ENCODE results near the gene NLN. TPM values are rescaled to one million over a fixed set of nuclear protein-coding genes. Genes with fewer than 3 reads are reported as not detected.

The NLN gene
- total and polyA plus RNA-seq, 9 of the 15 experiments (the other 6 are each of a cell fraction or from before 2014, with no cell fraction given): 6.9 to 45.2 (median 28.8) TPM

DNA sequence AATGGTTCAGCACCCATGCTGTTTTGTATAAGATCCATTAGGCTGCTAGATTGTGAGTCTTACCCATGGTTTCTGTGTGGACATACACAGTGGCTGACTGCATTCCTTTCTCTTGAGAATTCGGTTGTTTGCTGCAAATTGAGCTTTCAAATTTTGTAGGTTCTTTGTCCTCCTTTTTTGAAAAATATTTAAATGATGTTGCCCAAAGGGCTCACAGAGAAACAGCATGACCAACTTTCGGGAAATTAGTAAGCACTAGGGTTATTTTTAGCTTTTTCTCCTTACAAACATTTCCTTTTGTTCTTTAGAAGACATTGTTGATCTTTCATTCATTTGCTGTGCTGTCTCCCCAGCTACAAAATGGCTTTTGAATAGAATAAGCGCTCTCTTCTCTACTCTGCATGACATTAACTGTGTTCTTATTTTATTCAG is 79.4 kb downstream of the NLN start (continued):
- no peak for TF ChIP-seq ATF4 (CRISPR knock-in tag; IDR thresholded peaks at IDR 0.05)
- TF ChIP-seq KHSRP (IDR thresholded peaks at IDR 0.05): no peak
- TF ChIP-seq NELFE (IDR thresholded peaks at IDR 0.05; ENCODE audit: insufficient read depth, insufficient read length): no peak
- TF ChIP-seq JUND (IDR thresholded peaks at IDR 0.05; ENCODE audit: borderline replicate concordance, low read depth, low read length): no peak
- TF ChIP-seq JUND (tag; IDR thresholded peaks at IDR 0.05; ENCODE audit: borderline replicate concordance, low read depth, low read length): no peak
- TF ChIP-seq SMAD2 (IDR thresholded peaks at IDR 0.05; ENCODE audit: low read depth, low read length): no peak
- TF ChIP-seq HDAC1 (IDR thresholded peaks at IDR 0.05): no peak
- TF ChIP-seq WHSC1 (IDR thresholded peaks at IDR 0.05; ENCODE audit: low read length): no peak

DNA sequence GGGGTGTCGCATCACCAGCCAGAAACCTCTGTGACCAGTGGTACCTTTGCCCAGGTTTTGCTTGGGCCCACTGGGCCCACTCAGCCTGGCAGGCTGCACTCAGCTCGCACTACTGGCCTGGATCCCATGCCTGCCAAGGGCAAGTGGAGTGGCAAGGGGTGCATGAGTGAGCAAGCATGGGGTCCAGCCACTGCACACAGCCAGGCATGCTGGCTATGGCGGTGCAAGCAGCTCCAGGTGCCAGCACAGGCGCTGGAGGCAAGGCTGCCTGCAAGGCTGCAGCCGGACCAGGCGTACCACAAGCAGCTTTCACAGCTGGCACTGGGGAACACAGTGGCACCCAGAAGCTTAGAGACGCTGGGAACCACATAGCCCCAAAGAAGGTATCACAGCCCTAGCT is 80.1 kb downstream of the NLN start:
- DNase-seq (ENCODE audit: extremely low read depth in 1 of 4, low spot score in 3 of 4) (no peak), FAIRE-seq (no peak), ATAC-seq (no peak)
- Histone ChIP-seq H3K4me3 (no peak overlapping the region), H4K20me1 (replicated peaks; ENCODE audit: control insufficient read depth, insufficient read depth, low read length) (no peaks in the 10 kb centered on the region), H3K27me3 (ENCODE audit: control insufficient read depth in 2 of 2, insufficient read depth in 2 of 2, low read length in 2 of 2) (no peaks in the 10 kb centered on the region), H3K4me1 (replicated peaks in 1 of 2; ENCODE audit: control insufficient read depth in 2 of 2, insufficient read depth in 2 of 2, low read length in 2 of 2) (no peaks in the 10 kb centered on the region), H3K27ac (ENCODE audit: extremely low read depth, low read depth, low read length) (no peak overlapping the region), H2AFZ (ENCODE audit: low read depth, low read length) (no peak overlapping the region), H3K9ac (ENCODE audit: insufficient read depth in 1 of 2, low read depth in 2 of 2, low read length in 2 of 2) (no peak overlapping the region), H3K79me2 (ENCODE audit: control insufficient read depth, insufficient read depth, low read length) (no peaks in the 10 kb centered on the region), H3K9me1 (ENCODE audit: control insufficient read depth, insufficient read depth, low read length) (no peaks in the 10 kb centered on the region), H3K4me2 (ENCODE audit: insufficient read depth, low read length) (no peak overlapping the region), H3K36me3 (ENCODE audit: control insufficient read depth, insufficient read depth, low read length) (peaks cover 26% of the 10 kb centered on the region), H3K9me3 (replicated peaks; ENCODE audit: control insufficient read depth, insufficient read depth, low read depth, low read length) (peaks cover 11% of the 10 kb centered on the region; the same call in 1 of the 2 replicates)
- no TSS peak for BruUV-seq (replicated peaks)
- in situ Hi-C loops (cut with MboI) (no loop called here), intact Hi-C loops (cut with micrococcal nuclease) (no loop called here)
- WGBS (ENCODE audit: insufficient coverage, low coverage, missing lambda C conversion rate): 97% methylated on average over 7 of the region's 7 CpGs
- POLR2A ChIA-PET: no interaction called here
- CTCF ChIA-PET (ENCODE audit: low intra/inter-chr PET ratio): no interaction called here
- TF ChIP-seq SFPQ (IDR thresholded peaks at IDR 0.05; ENCODE audit: low read depth, low read length) (no peak), DDX20 (tag; IDR thresholded peaks at IDR 0.05; ENCODE audit: low read depth) (no peak), NKRF (IDR thresholded peaks at IDR 0.05; ENCODE audit: borderline replicate concordance) (no peak), MITF (IDR thresholded peaks at IDR 0.05) (no peak), CHD2 (IDR thresholded peaks at IDR 0.05; ENCODE audit: low read depth, low read length) (no peak), HNRNPUL1 (IDR thresholded peaks at IDR 0.05; ENCODE audit: low read length) (no peak), GATAD2A (IDR thresholded peaks at IDR 0.05) (no peak)
